ENCODE results near the gene KRT4.

Gene KRT4

DNA sequence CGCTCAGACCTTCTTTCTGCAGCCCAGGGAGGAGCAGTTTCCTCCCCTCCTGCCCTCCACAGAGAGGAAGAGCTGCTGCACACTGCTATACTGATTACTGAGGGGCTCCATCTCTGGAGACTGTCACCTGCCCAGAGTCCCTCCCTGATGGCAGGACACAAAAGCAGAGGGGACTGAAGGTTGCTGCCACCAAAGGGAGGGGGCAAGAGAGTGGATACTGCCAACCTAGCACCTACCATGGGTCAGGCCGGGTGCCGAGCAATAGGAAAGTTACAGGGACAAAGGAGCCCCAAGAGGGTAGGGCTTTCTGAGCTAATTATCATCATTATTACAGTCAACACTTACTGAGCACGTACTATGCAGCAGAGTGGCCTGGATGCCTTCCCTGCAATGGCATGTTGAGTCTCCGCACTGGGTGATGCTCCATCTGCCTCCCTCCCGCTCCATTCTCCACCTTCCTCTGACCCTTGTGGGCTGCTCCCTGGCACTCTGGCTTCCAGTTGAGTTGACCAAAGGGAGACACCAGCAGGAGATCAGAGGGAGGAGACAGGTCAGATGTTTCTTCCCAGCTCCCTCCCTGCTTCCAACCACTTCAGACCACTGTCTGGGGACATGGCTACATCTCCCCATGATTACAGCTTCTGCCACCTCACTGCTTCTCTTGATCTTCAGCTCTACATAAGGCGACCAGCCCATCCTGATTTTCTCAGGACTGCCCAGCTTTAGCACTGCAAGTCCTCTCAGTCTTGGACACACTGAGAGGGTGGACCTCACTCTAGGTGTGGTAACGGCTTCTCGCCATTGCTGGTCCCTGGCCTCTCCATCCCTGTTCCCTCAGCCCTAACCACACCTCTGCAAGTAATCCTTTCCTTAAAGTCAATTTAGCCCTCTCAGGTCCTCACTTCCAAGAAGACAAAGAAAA is 22.8 kb upstream of the KRT4 start:
- no peak for DNase-seq

- DNase-seq: no peak
These were observed 22.1 kb upstream of the KRT4 start for GRCh38 chr12:52836042-52836466.

- DNase-seq: no peak
These were observed 21.5 kb upstream of the KRT4 start for GRCh38 chr12:52835271-52836041.

DNA sequence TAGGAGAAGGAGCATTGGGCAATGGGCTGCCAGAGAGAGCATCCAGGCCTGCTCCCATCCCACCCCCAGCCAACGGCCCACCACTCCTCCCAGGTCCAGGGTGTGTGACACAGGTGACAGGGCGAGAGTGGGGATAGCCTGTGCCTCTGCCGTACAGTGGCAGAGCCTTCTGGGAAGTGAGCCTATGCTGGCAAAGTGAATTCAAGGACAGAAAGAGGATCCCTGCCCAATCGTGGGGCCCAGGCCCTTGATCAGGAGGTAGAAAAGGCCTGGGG is 20.7 kb upstream of the KRT4 start:
- DNase-seq: no peak

GRCh38 chr12:52833922-52834726 is 20.2 kb upstream of the KRT4 start, which contains the start of gene KRT79:
Gene KRT79, minus strand, starts transcription at chr12:52834311. Its CDS starts 51 bp downstream, at chr12:52834260.
- no peak for DNase-seq

DNA sequence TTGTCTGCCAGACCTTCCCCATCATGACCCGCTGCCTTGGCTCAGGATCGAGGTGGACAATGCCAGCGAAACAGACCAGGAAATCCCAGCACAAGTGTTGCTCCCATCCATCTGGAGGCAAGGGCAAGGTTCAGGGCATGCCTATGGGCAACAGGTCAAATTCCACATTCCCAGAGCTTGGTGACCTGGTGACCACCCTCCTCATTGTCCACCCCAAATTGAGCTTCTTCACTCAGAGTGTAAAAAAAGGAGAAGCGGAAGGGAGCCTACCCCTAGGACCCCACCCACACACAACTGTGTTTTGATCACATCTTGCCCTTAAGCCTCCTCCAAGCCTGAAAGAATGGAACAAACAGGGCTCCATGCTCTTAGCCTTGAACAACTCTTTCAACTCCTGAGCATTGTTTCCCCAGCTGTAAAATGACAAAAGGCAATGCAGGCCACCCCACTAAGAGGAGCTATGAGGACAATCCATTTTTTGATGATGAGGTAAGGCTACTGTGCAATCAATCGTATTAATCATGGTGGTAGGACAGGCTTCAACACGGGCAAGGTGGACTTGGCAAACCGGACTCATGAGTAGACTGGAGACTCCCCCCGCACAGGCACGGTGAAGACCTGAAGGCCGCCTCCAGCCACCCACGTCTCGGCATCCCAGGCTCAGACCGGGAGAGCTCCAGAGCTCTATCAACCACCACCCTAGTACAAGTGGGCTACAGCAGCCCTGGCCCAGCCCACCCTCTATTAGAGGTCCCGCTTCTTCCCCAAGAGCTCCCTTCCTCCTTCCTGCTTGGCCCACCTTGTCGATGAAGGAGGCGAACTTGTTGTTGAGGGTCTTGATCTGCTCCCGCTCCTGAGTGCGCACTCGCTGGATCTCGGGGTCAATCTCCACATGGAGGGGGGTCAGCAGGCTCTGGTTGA is 19.3 kb upstream of the KRT4 start:
- DNase-seq: no peak

DNA sequence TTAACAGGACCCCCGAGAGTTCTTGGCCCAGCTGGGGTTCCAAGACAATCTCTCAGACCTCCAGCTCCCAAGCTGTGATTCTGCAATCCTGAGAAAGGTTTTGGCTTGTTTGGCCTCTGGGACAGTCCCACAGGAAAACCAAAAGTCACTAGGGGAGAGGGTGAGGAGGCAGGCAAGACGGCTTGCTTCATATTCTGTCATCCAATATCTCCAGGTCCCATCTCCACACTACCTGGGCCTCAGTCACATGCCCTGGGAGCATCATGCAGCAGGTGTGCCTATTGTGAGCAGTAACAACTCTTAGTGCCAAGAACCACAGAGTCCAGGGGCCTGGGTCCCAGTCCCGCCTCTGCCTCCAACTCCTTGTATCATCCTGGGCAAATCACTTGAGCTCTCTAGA is 18.5 kb upstream of the KRT4 start:
- no peak for DNase-seq

DNA sequence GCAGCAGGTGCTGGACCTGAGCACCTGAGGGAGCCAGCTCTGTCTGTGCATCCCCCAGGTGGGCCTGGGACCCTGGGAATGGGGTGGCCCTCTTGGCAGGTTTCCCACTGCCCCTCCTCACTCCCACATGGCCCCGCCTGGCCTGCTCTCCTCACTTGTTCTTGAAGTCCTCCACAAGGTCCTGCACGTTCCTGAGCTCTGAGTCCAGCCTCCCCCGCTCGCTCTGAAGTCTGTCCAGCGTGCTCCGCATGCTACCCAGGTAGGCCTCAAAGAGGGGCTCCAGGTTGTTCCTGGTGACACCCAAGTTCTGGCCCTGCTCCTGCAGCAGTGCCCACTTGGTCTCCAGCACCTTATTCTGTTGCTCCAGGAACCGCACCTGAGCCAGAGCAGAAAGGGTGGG is 17.3 kb upstream of the KRT4 start:
- no peak for DNase-seq

DNA sequence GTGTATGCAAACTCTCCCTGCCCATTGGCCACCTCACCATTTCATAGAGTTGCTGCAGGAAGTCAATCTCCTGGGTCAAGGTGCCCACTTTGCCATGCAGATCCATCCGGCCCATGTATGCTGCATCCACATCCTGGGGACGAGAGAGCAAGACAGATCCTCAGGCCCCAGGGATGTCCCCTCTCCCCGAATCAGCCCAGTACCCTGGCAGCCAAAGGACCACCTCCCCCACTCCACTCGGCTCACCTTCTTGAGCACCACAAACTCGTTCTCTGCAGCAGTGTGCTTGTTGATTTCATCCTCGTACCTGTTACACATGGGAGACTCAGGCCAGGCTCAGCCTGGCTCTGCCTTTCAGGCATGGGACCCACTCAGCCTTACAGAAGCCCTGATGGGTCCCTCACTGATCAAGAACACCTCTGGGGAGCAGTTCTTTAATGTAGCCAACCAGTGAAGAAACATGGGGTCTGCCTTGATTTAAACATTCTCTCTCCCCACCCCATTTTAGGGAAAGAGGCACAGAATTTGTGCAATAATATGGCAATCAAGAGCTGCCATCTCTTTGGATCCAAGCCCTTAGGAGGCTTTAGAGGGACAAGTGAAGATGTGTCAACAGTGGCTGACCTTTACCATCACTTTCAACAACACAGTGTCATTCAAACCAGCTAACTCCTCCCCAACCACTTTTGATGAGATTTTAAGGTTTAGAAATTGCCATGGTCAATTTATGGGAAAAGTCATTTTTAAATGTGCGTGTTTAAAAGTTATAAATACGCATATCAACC is 16.3 kb upstream of the KRT4 start:
- no peak for DNase-seq

DNA sequence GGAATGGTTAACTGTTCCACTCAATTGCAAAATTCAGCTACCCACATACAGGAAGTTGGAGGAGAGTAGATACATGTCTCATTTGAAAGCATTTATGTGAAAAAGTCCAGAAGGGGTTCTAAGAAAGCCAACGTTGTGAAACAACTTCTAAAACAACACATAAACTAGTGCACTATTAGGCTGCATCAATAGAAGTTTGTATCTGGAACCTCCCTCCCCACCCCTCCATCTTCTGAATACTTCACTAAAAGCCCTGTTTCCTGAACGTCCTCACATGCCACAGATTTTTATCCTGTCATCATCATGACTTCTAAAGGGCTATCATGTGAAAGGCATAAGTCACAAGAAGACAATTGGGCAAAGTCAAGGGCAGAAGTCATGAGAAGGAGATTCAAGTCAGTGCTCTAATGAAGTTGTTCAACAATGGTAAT is 14.7 kb upstream of the KRT4 start:
- no peak for DNase-seq

DNA sequence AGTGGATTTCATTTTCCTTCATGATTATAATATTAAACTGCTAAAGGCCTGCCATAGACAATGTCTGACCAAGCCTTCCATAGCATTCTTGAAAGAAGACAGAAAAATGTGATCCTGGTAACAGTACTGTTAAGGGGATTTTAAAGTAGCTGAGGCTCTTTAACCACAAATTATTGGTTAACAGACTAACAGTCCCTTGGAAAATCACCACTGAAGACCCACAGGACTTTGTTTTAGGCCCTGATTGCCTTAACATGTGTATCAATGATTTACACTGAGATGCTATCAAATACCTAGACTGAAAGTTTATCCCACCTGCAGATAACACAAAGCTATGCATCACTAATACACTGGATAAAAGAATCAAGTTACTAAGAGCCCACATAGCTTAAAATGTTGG is 14.2 kb upstream of the KRT4 start:
- DNase-seq: no peak

DNA sequence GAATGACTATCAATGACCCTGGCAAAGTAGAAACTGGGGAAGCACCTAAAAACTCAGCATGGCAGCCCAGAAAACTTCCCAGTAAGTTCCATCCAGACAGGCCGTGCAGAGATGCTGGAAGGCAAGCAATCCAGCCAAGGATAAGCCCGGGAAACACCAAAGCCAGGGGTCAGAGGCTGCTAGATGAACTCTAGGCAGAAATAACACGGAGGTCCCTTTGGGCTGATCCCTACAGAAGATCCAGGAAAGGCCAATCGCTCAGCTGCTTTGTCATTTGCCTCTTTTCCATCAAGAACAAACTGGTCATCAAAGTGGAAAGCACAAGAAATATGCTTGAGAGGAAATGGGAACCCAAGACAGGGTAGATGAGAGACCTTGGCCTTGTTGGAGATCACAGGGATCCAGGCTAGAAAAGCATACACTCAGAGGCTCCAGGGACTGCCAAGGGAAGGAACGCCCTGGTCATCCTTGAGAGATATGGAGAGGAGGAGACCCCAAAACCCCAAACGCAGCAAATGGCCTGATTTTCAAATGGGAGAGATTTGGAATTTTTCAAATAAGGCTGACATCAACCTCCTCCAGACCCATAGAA is 13.7 kb upstream of the KRT4 start:
- DNase-seq: no peak

DNA sequence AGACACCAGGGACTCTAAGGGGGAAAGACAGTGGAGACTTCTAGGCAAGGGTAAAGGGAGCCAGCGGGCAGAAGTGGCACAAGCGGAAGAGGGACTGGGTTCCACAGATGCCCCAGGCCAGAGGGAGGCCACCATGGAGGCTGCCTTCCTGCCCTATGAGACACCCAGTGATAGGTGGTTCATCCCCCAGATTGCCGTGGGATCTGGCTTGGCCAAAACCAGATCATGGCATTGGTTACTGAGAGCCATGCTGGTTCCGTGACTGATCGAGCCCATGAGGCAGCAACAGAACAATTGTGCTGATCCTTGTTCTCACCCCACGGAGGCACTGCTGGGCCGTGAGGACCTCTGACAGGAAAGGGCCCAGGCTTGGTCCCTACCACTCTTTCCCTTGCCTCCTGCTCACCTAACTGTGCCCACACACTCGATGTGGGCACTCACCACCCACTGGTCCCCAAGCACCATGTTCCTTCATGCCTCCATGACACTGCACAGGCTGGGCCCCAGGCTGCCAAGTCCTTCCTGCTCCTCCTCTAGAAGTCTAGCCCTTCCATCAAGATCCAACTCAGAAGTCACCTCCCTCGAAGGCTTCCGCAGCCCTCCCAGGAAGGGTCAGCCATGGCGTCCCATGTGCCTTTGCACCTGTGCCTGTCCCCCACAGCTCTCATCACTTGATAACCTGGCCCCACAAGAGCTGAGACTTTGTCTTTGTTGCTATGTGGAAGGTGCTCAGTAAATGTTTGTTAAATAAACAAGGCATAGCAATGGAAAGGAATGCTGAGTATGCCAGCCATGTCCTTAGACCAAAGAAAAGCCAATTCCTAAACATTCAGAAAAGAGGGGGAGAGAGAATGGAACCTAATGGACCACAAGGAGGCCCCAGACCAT is 12.9 kb upstream of the KRT4 start:
- no peak for DNase-seq

- DNase-seq: no peak
These were observed 12.0 kb upstream of the KRT4 start for GRCh38 chr12:52825961-52826360.

DNA sequence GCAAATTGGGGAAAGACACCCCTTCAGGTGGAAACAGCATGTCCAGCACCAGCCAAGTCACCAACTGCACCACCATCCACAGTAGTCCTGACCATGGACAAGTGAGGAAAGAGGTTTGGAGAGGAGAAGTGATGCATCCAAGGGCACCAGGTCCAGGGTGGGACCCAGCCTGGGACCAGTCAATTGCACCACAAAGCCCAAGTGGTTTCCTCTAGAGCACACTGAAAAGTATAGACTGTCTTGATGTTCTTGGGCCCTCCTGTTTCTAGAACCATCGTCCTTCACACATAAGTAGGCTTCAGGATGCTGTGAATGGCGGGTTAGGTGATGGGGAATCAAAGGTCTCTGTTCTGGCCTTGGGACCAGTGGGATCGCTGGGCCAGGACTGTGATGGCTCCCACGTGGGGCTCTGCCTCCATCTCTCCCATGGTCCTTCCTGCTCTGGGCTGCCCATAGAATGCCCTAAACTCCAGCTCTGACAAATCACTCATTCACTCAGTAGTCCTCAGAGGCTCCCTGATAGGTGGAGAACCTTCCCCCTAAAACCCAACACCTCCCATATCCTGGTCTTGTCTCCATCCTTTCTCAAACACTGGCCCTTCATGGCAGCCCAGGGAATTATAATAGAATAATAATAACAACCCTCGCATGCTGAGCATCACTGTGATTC is 11.0 kb upstream of the KRT4 start:
- no peak for DNase-seq

DNA sequence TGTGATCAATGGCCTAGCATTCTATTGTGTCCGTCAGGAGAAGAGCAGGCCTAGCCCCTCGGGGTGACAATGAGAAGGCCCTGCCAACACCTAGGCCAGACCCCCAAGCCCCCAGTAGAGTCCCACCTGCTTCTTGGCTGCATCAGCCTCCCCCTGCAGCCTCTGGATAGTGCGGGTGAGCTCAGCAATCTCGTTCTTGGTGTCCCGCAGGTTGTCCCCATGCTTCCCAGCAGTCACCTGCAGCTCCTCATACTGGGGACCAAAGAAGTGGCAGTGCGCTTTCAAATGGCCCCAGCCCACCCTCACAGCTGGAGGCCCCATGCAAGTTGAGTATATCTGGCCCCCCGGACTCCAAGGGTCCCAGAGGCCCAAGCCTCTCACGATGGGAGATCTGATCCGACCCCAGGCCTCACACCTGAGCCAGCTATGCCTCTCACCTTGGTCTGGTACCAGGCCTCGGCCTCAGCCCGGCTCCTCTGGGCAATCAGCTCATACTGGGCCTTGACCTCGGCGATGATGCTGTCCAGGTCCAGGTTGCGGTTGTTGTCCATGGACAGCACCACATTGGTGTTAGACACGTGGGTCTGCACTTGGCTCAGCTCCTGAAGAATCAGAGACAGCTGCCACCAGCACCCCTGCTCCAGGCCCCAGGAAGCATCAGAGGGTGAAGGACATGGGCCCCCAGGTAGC is 10.0 kb upstream of the KRT4 start:
- DNase-seq: no peak

DNA sequence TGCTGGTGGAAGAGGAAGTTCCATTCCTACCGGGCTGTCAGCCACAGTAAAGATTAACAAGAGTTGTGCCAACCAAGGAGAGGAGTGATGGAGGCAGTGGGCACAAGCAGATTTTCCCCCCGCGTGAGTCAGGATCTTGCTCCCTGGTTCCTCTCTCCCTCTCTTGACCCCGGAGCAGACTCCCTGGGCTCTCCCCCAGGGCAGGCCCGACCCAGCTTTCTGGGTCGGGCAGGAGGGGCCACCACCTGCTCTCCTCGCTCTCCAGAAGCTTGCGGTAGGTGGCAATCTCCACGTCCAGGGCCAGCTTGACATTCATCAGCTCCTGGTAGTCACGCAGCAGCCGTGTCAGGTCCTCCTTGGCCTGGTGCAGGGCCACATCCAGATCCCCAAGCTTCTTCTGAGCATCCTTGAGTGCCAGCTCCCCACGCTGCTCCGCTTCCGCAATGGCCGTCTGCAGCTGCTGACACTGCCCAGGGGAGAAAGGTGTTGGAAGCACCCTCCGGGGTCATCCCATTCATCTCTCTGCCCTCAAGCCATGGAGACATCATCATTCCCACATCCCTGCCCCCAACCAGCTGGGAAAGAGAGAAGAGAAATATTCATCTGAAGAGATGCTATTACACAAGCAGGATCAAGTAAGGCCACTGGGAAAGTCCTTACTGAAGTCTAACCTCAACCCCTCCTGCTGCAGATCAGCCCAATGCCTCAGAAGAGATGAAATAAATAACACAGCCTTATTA is 9.0 kb upstream of the KRT4 start:
- DNase-seq: no peak
